GM12878 (cell line): ENCODE measurements around the gene SIK3. TPM values are rescaled to one million over a fixed set of nuclear protein-coding genes. Genes with fewer than 3 reads are reported as not detected.

ENCODE experiments used
- ATAC-seq: fragments of 200-7000 bp; cut with Tn5 transposase; 3 replicates; pipeline ENCODE4 v1.9.1; 2020; ENCODE audit warnings: mild to moderate bottlenecking, moderate library complexity
- BruUV-seq: library from RNA; stranded (reverse); fragments of 400-500 nt; replicated peaks from 2 replicates; lab custom pipeline; 2021; lab: Mats Ljungman, UMichigan
- CTCF ChIA-PET: fragments of 300-600 bp; sonication (Branson Sonifier 250); formaldehyde crosslinking; extraction: SDS; loops from one replicate; lab custom pipeline; 2021; ENCODE audit warnings: inconsistent platforms; lab: Yijun Ruan, JAX
- POLR2A ChIA-PET: fragments of 350-600 bp; formaldehyde crosslinking; extraction: SDS; loops from one replicate; lab custom pipeline; 2021; ENCODE audit warnings: inconsistent platforms; lab: Charles Lee
- RAD21 ChIA-PET: fragments of 300-600 bp; sonication (Branson Sonifier 250); formaldehyde crosslinking; loops from one replicate; lab custom pipeline; 2023; ENCODE audit warnings: antibody characterized with exemption; ENCODE audit not compliant: unreplicated experiment; lab: Charles Lee
- SMC1A ChIA-PET: fragments of 300-600 bp; sonication (Branson Sonifier 250); formaldehyde crosslinking; loops from one replicate; lab custom pipeline; 2023; ENCODE audit not compliant: unreplicated experiment, uncharacterized antibody; lab: Charles Lee
- DNase-seq: peaks from one replicate; pipeline ENCODE4 v3.0.0-alpha.2; 2011; ENCODE audit warnings: low read depth, low spot score
- FAIRE-seq: peaks from 3 replicates; lab custom pipeline; 2011; peaks lifted over from hg19 to GRCh38; lab: Jason Lieb, UNC
- H2AFZ ChIP-seq: 2 replicates; pipeline ENCODE4 v1.6.0; 2011; ENCODE audit warnings: low read depth, low read length, control low read depth; ENCODE audit not compliant: control insufficient read depth
- H3K27ac ChIP-seq: 2 replicates; pipeline ENCODE4 v1.5.1; 2011; ENCODE audit warnings: control low read depth; ENCODE audit not compliant: control insufficient read depth, insufficient read depth
- H3K27me3 ChIP-seq, 2 experiments: replicated peaks in 1 of 2; 2 replicates each; pipeline versions ENCODE4 v1.6.0 to v1.6.1; 2011; ENCODE audit warnings: low read length in 1 of 2; ENCODE audit not compliant: control insufficient read depth in 2 of 2, insufficient read depth in 2 of 2
- H3K36me3 ChIP-seq, 2 experiments: 2 replicates each; pipeline ENCODE4 v1.5.1; 2011; ENCODE audit warnings: low read length in 1 of 2; ENCODE audit not compliant: control insufficient read depth in 2 of 2, insufficient read depth in 2 of 2
- H3K4me1 ChIP-seq: 2 replicates; pipeline ENCODE4 v1.6.1; 2011; ENCODE audit warnings: mild to moderate bottlenecking, low read length, moderate library complexity, mixed read lengths; ENCODE audit not compliant: control insufficient read depth, insufficient read depth
- H3K4me2 ChIP-seq: 2 replicates; pipeline ENCODE4 v1.6.0; 2011; ENCODE audit warnings: control low read depth; ENCODE audit not compliant: control insufficient read depth, insufficient read depth
- H3K4me3 ChIP-seq: fragments of 200-600 bp; sonication (generic); 2 replicates; pipeline ENCODE4 v1.5.1; 2016
- H3K79me2 ChIP-seq: 2 replicates; pipeline ENCODE4 v1.6.0; 2011; ENCODE audit warnings: low read length; ENCODE audit not compliant: control insufficient read depth, insufficient read depth
- H3K9ac ChIP-seq: 2 replicates; pipeline ENCODE4 v1.8.0; 2011; ENCODE audit warnings: low read length, control low read depth, mixed read lengths; ENCODE audit not compliant: control insufficient read depth, insufficient read depth
- H3K9me3 ChIP-seq: replicated peaks from 3 replicates; pipeline ENCODE4 v1.5.1; 2011; ENCODE audit warnings: mild to moderate bottlenecking, low read length; ENCODE audit not compliant: control insufficient read depth, insufficient read depth
- H4K20me1 ChIP-seq: 2 replicates; pipeline ENCODE4 v1.6.0; 2011; ENCODE audit not compliant: control insufficient read depth, insufficient read depth
- BCL11A ChIP-seq: IDR thresholded peaks from 2 replicates; pipeline ENCODE4 v1.6.1; 2011; ENCODE audit warnings: low read depth, low read length
- CBX3 ChIP-seq: fragments of 200-600 bp; sonication (generic); IDR thresholded peaks from 2 replicates; pipeline ENCODE4 v1.6.1; 2016; ENCODE audit warnings: low read depth, borderline replicate concordance
- IKZF2 ChIP-seq, 2 experiments: fragments of 450-650 bp; IDR thresholded peaks; 2 replicates each; pipeline ENCODE4 v1.6.1; 2017; ENCODE audit warnings: mild to moderate bottlenecking in 2 of 2, moderate library complexity in 2 of 2
- IRF4 ChIP-seq: IDR thresholded peaks from 2 replicates; pipeline ENCODE4 v1.6.1; 2011; ENCODE audit warnings: low read depth, low read length
- RAD51 ChIP-seq: fragments of 450-650 bp; IDR thresholded peaks from 2 replicates; pipeline ENCODE4 v1.6.1; 2016; ENCODE audit warnings: moderate library complexity, mild to moderate bottlenecking, inconsistent platforms
- SREBF1 ChIP-seq: IDR thresholded peaks from 2 replicates; pipeline ENCODE4 v1.6.1; 2012; ENCODE audit warnings: mild to moderate bottlenecking, low read length
- TCF3 ChIP-seq: IDR thresholded peaks from 2 replicates; pipeline ENCODE4 v1.6.1; 2012; ENCODE audit warnings: low read depth, mild to moderate bottlenecking, low read length, borderline replicate concordance; ENCODE audit not compliant: insufficient read depth
- ZZZ3 ChIP-seq: IDR thresholded peaks from 2 replicates; pipeline ENCODE4 v1.6.1; 2011; ENCODE audit warnings: low read depth; ENCODE audit not compliant: control insufficient read depth, insufficient read length
- WGBS: methylation state at CpG from one replicate; pipeline ENCODE4 v1.1.6; 2016; ENCODE audit warnings: low lambda C conversion rate; ENCODE audit not compliant: insufficient replicate concordance, insufficient coverage; ENCODE audit errors: missing lambda C conversion rate; 5-methylcytosine and 5-hydroxymethylcytosine counted together
- in situ Hi-C: fragments of 300-500 bp; cut with MboI; formaldehyde crosslinking; loops from 9 replicates; pipeline ENCODE4 v1.14.3; 2018; ENCODE audit warnings: mixed read lengths
- intact Hi-C: fragments of 100-400 bp; cut with micrococcal nuclease; formaldehyde crosslinking; loops from one replicate; pipeline ENCODE4 v1.14.2; 2022; ENCODE audit not compliant: unreplicated experiment
- polyA plus RNA-seq, 11 experiments: library from polyadenylated mRNA; depleted of rRNA in 4 of 11; unstranded in 6 of 11; stranded (reverse) in 5 of 11; fragments of >200 nt; fragmentation: Nextera tagmentation in 4 of 11; fragmentation: Illumina TruSeq in 1 of 11; extraction: Ambion mirVana in 4 of 11; extraction: Trizol in 1 of 11; gene quantifications; 1 replicate in 1 of 11; 2 replicates in 10 of 11; pipeline versions ENCODE4 v1.2.1 to v1.2.3, GENCODE V29; 2011 to 2016; ENCODE audit warnings: inconsistent platforms in 2 of 11, missing spikeins in 2 of 11, low read depth in 1 of 11
- total RNA-seq, 4 experiments: library from RNA; depleted of rRNA in 3 of 4; stranded (reverse); fragments of >200 nt in 3 of 4; fragmentation: Illumina TruSeq in 1 of 4; extraction: Trizol in 1 of 4; gene quantifications; 2 replicates each; pipeline versions ENCODE4 v1.2.1 to v1.2.3, GENCODE V29; 2013 to 2021
- TF ChIP-seq, protein P1 (sequence below): IDR thresholded peaks from 2 replicates; pipeline ENCODE4 v1.6.1; 2012; ENCODE audit warnings: mild to moderate bottlenecking, low read depth, low read length
- TF ChIP-seq, protein P2 (sequence below): IDR thresholded peaks from 2 replicates; pipeline ENCODE4 v1.6.1; 2012; ENCODE audit warnings: low read depth, low read length, improper control_type of control experiment
- TF ChIP-seq, protein P3 (sequence below): fragments of 450-650 bp; IDR thresholded peaks from 2 replicates; pipeline ENCODE4 v1.6.1; 2017; ENCODE audit warnings: borderline replicate concordance

Gene SIK3
- total and polyA plus RNA-seq, 10 of the 15 experiments (the other 5 are each of a cell fraction or from before 2014, with no cell fraction given): 2.5 to 31.9 (median 11.1) TPM

DNA sequence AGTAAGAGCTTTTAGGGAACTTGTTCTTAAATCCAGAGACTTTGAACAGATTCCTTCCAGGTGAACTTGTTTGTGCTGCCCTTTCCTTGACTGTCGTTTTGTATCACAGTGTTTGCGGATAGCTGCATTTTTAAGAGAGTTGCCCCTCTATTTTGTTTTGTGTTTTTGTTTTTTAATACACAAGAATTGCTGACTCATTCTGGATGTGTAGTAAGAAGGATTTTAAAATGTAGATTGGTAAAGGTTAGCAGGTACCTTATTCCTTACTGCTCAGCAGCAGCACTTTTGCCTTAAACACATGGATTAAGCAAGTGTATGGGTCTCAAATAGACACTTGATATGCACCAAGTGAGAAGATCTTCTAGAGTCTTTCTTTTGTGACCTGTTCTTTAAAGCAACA, 297.6 kb downstream of the SIK3 start:
- H3K27ac ChIP-seq: no peak overlapping the region
- no peaks in the 10 kb centered on the region for H3K4me1 ChIP-seq
- no peaks in the 10 kb centered on the region for H3K9me3 ChIP-seq
- no peaks in the 10 kb centered on the region for H3K79me2 ChIP-seq
- intact Hi-C loops: no loop called here
- CTCF ChIA-PET: interaction anchor here (0.7 to 1.5 kb wide), 4 partner anchors 9 to 296 kb away, joined by 3 to 5 read pairs (median 4); partner anchors contain the start of gene APOA5
- H2AFZ ChIP-seq: no peak overlapping the region
- in situ Hi-C loops: no loop called here
- no peaks in the 10 kb centered on the region for H4K20me1 ChIP-seq
- no TSS peak for BruUV-seq
- H3K36me3 ChIP-seq: no peaks in the 10 kb centered on the region
- TF ChIP-seq IKZF2 (IDR thresholded peaks at IDR 0.05) (no peak), BCL11A (no peak), TCF3 (no peak), ZZZ3 (no peak), IRF4 (no peak), CBX3 (no peak), SREBF1 (no peak), RAD51 (no peak)
- TF ChIP-seq, protein P1, sequence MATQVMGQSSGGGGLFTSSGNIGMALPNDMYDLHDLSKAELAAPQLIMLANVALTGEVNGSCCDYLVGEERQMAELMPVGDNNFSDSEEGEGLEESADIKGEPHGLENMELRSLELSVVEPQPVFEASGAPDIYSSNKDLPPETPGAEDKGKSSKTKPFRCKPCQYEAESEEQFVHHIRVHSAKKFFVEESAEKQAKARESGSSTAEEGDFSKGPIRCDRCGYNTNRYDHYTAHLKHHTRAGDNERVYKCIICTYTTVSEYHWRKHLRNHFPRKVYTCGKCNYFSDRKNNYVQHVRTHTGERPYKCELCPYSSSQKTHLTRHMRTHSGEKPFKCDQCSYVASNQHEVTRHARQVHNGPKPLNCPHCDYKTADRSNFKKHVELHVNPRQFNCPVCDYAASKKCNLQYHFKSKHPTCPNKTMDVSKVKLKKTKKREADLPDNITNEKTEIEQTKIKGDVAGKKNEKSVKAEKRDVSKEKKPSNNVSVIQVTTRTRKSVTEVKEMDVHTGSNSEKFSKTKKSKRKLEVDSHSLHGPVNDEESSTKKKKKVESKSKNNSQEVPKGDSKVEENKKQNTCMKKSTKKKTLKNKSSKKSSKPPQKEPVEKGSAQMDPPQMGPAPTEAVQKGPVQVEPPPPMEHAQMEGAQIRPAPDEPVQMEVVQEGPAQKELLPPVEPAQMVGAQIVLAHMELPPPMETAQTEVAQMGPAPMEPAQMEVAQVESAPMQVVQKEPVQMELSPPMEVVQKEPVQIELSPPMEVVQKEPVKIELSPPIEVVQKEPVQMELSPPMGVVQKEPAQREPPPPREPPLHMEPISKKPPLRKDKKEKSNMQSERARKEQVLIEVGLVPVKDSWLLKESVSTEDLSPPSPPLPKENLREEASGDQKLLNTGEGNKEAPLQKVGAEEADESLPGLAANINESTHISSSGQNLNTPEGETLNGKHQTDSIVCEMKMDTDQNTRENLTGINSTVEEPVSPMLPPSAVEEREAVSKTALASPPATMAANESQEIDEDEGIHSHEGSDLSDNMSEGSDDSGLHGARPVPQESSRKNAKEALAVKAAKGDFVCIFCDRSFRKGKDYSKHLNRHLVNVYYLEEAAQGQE: no peak
- TF ChIP-seq, protein P2, sequence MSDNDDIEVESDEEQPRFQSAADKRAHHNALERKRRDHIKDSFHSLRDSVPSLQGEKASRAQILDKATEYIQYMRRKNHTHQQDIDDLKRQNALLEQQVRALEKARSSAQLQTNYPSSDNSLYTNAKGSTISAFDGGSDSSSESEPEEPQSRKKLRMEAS: no peak
- TF ChIP-seq, protein P3, sequence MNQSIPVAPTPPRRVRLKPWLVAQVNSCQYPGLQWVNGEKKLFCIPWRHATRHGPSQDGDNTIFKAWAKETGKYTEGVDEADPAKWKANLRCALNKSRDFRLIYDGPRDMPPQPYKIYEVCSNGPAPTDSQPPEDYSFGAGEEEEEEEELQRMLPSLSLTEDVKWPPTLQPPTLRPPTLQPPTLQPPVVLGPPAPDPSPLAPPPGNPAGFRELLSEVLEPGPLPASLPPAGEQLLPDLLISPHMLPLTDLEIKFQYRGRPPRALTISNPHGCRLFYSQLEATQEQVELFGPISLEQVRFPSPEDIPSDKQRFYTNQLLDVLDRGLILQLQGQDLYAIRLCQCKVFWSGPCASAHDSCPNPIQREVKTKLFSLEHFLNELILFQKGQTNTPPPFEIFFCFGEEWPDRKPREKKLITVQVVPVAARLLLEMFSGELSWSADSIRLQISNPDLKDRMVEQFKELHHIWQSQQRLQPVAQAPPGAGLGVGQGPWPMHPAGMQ: no peak
- TF ChIP-seq, all 136 proteins: peak for 0
- DNase-seq (no peak), ATAC-seq (no peak), FAIRE-seq (no peak)
- ChIA-PET POLR2A (no interaction called here), SMC1A (interaction anchor here (1.3 kb wide), 1 partner anchor 35 kb away, joined by 5 read pairs; no protein-coding TSS in a partner anchor), RAD21 (no interaction called here)
- Histone ChIP-seq H3K4me3 (no peak overlapping the region), H3K27me3 (no peaks in the 10 kb centered on the region; a peak in 2 of 4 replicates), H3K9ac (no peak overlapping the region), H3K4me2 (no peak overlapping the region)
- WGBS: 96% methylated on average over 2 of the region's 2 CpGs
